ENCODE data around the gene SPINT3. TPM values are rescaled to one million over a fixed set of nuclear protein-coding genes. Genes with fewer than 3 reads are reported as not detected.

The SPINT3 gene
- total and polyA plus RNA-seq, 10 of the 15 experiments (the other 5 are each of a cell fraction or from before 2014, with no cell fraction given): not detected

- BruUV-seq (replicated peaks): no TSS peak
- TF ChIP-seq BCL11A (IDR thresholded peaks at IDR 0.05; ENCODE audit: low read depth, low read length): no peak
- TF ChIP-seq CEBPZ (IDR thresholded peaks at IDR 0.05; ENCODE audit: low read depth, low read length): no peak
- TF ChIP-seq SRF (IDR thresholded peaks at IDR 0.05; ENCODE audit: low read depth in 2 of 2, low read length in 2 of 2): no peak
- no peak for TF ChIP-seq SUZ12 (IDR thresholded peaks at IDR 0.05; ENCODE audit: unreplicated experiment)
- no peak for TF ChIP-seq PML (IDR thresholded peaks at IDR 0.05; ENCODE audit: low read length)
- TF ChIP-seq EZH2 (IDR thresholded peaks at IDR 0.05; ENCODE audit: borderline replicate concordance, control insufficient read depth, low read depth, low read length): no peak
- no peak for TF ChIP-seq ATF7 (IDR thresholded peaks at IDR 0.05; ENCODE audit: low read depth)
- no peak for TF ChIP-seq TCF3 (IDR thresholded peaks at IDR 0.05; ENCODE audit: borderline replicate concordance, insufficient read depth, low read depth, low read length)
- no peak for TF ChIP-seq SMAD5 (IDR thresholded peaks at IDR 0.05; ENCODE audit: low read depth)
- no peak for TF ChIP-seq MEF2A (IDR thresholded peaks at IDR 0.05; ENCODE audit: insufficient read depth, low read depth, low read length)
- TF ChIP-seq FOXM1 (IDR thresholded peaks at IDR 0.05; ENCODE audit: low read depth, low read length): no peak
- no peak for TF ChIP-seq MTA2 (IDR thresholded peaks at IDR 0.05; ENCODE audit: low read depth)
- no peak for TF ChIP-seq CTCF (IDR thresholded peaks at IDR 0.05 in 2 of 3, conservative IDR thresholded peaks at IDR 0.05 in 1 of 3; ENCODE audit: control insufficient read depth in 2 of 3, extremely low read depth in 1 of 3, insufficient read depth in 1 of 3, low read depth in 3 of 3, low read length in 3 of 3)
- TF ChIP-seq FOXK2 (IDR thresholded peaks at IDR 0.05): no peak
- TF ChIP-seq REST (IDR thresholded peaks at IDR 0.05; ENCODE audit: low read depth, low read length): no peak
Measured at GRCh38 chr20:45555198-45555597, 39.8 kb upstream of the SPINT3 start.

More at GRCh38 chr20:45555198-45555597, 39.8 kb upstream of the SPINT3 start:
- H3K36me3 ChIP-seq (ENCODE audit: control insufficient read depth in 2 of 2, insufficient read depth in 2 of 2, low read length in 1 of 2): no peaks in the 10 kb centered on the region
- WGBS (ENCODE audit: insufficient coverage, insufficient replicate concordance, low lambda C conversion rate, missing lambda C conversion rate): 0% methylated on average over 1 of the region's 1 CpG
- no peak overlapping the region for H3K4me3 ChIP-seq
- H3K4me1 ChIP-seq (ENCODE audit: control insufficient read depth, insufficient read depth, low read length): no peaks in the 10 kb centered on the region
- POLR2A ChIA-PET: no interaction called here
- no peak overlapping the region for H3K4me2 ChIP-seq (ENCODE audit: control insufficient read depth, insufficient read depth)
- in situ Hi-C loops (cut with MboI) (no loop called here), intact Hi-C loops (cut with micrococcal nuclease; ENCODE audit: unreplicated experiment) (no loop called here)
- no peak overlapping the region for H3K27ac ChIP-seq (ENCODE audit: control insufficient read depth, insufficient read depth)
- no peaks in the 10 kb centered on the region for H4K20me1 ChIP-seq (ENCODE audit: control insufficient read depth, insufficient read depth)
- CTCF ChIA-PET: interaction anchor here (0.6 to 0.7 kb wide), 2 partner anchors 118 to 277 kb away, joined by 3 to 4 read pairs; no protein-coding TSS in a partner anchor
- RAD21 ChIA-PET (ENCODE audit: unreplicated experiment): no interaction called here
- no peak for ATAC-seq
- no peak overlapping the region for H2AFZ ChIP-seq (ENCODE audit: control insufficient read depth, low read depth, low read length)
- FAIRE-seq: no peak
- SMC1A ChIA-PET (ENCODE audit: uncharacterized antibody, unreplicated experiment): no interaction called here
- no peaks in the 10 kb centered on the region for H3K79me2 ChIP-seq (ENCODE audit: control insufficient read depth, insufficient read depth, low read length)
- no peaks in the 10 kb centered on the region for H3K9me3 ChIP-seq (replicated peaks; ENCODE audit: control insufficient read depth, insufficient read depth, low read length)
- H3K9ac ChIP-seq (ENCODE audit: control insufficient read depth, insufficient read depth, low read length): no peak overlapping the region
- H3K27me3 ChIP-seq (replicated peaks in 1 of 2; ENCODE audit: control insufficient read depth in 2 of 2, insufficient read depth in 2 of 2, low read length in 1 of 2): peaks cover 0 to 2% of the 10 kb centered on the region in 2 experiments; a peak in 1 of 4 replicates
- no peak for DNase-seq (ENCODE audit: low read depth, low spot score)

All from GM12878 (cell line).